Measurements from ENCODE around the gene EIF4A3.

EIF4A3 gene

DNA sequence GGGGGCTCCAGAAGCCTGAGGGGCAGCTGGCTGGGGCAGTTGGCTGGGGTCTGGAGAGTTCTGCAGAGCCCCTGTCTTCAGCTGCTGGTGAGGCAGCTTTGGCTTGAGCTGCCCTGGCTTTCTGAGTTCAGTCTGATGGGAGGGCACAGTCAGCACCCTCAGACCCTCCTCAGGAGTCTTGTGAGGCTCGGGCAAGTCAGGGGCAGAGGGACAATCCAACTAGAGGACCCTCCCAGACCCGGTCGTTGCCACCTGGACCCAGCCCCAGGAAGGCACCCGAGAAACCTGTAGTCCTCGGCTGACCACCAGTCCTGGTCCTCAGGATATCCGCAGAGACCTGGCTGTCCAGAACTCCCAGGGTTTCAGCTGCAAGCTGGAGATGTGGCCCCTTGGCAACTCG lies 24.8 kb upstream of the EIF4A3 start:
- no peaks in the 10 kb centered on the region for H3K9me2 ChIP-seq (ENCODE audit: low read depth, low read length)
- H3K4me3 ChIP-seq (ENCODE audit: low read depth, low read length, poor library complexity, severe bottlenecking): no peak overlapping the region
- no peaks in the 10 kb centered on the region for H3K27me3 ChIP-seq (ENCODE audit: insufficient read depth, low read length)
- H3K9me3 ChIP-seq (ENCODE audit: low read length): no peaks in the 10 kb centered on the region
- H3K27ac ChIP-seq (ENCODE audit: low read depth, low read length, poor library complexity, severe bottlenecking): no peak overlapping the region
- no peaks in the 10 kb centered on the region for H4K20me1 ChIP-seq (ENCODE audit: insufficient read depth, low read length)
- H2AFZ ChIP-seq (ENCODE audit: low read length): no peak overlapping the region
- H3F3A ChIP-seq (ENCODE audit: insufficient read depth, low read length): no peaks in the 10 kb centered on the region
- H3K36me3 ChIP-seq (ENCODE audit: insufficient read depth, low read length): no peaks in the 10 kb centered on the region
- H3K9ac ChIP-seq (ENCODE audit: low read length): no peak overlapping the region
- no peak overlapping the region for H3K4me2 ChIP-seq (ENCODE audit: low read length)
- no peaks in the 10 kb centered on the region for H3K79me2 ChIP-seq (ENCODE audit: insufficient read depth, low read length)
- no peaks in the 10 kb centered on the region for H3K4me1 ChIP-seq (ENCODE audit: insufficient read depth, low read length, severe bottlenecking)
- TF ChIP-seq, protein P1, sequence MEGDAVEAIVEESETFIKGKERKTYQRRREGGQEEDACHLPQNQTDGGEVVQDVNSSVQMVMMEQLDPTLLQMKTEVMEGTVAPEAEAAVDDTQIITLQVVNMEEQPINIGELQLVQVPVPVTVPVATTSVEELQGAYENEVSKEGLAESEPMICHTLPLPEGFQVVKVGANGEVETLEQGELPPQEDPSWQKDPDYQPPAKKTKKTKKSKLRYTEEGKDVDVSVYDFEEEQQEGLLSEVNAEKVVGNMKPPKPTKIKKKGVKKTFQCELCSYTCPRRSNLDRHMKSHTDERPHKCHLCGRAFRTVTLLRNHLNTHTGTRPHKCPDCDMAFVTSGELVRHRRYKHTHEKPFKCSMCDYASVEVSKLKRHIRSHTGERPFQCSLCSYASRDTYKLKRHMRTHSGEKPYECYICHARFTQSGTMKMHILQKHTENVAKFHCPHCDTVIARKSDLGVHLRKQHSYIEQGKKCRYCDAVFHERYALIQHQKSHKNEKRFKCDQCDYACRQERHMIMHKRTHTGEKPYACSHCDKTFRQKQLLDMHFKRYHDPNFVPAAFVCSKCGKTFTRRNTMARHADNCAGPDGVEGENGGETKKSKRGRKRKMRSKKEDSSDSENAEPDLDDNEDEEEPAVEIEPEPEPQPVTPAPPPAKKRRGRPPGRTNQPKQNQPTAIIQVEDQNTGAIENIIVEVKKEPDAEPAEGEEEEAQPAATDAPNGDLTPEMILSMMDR (IDR thresholded peaks at IDR 0.05; ENCODE audit: low read length): no peak
- no peak for TF ChIP-seq EZH2 (IDR thresholded peaks at IDR 0.05; ENCODE audit: borderline replicate concordance, low read length)

DNA sequence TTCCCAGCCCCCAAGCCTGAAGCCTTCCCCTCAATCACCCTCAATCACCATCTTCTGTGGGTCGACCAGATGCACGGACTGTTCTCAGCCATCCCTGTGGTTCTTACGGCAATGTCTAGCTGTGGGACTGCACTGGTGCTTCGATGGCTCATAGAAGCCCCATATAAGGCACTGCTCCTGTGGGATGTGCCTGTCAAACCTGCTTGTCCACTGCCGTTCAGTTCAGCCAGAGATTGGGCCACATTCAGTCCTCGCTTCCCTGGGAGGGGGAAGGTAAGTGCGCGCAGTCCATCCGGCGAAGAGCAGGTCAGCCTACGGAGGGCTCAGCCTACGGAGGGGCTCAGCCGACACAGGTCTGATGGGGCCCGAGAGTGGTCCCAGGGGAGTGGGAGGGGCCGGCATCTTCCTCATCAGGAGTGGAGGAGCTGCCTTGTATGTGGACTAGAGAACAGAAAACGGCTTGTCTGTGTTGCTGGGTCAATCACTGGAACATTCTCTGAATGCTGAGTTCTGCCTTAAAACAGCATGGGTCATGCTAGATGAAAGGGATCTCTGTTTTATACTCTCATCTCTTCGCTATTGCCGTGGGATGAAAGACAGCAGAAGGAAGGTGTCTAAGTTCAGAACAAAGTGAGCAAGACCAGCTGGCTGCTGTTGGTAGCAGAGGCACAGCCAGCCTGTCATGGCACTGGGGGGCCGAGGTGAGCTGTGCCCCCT lies 23.0 kb upstream of the EIF4A3 start, which contains the start of gene CARD14:
CARD14 (plus strand) TSS at position 247 of the 717 bp plus-strand sequence. CDS start 11,409 bp downstream, outside the sequence.
- Histone ChIP-seq H3K4me2 (ENCODE audit: low read length) (no peak within 1 kb of the TSS), H3K4me1 (ENCODE audit: insufficient read depth, low read length, severe bottlenecking) (no peaks in the 10 kb centered on the region), H3K36me3 (ENCODE audit: insufficient read depth, low read length) (no peaks in the 10 kb centered on the region), H3K9me2 (ENCODE audit: low read depth, low read length) (no peaks in the 10 kb centered on the region), H3K79me2 (ENCODE audit: insufficient read depth, low read length) (no peaks in the 10 kb centered on the region), H3K4me3 (ENCODE audit: low read depth, low read length, poor library complexity, severe bottlenecking) (no peak within 1 kb of the TSS), H3K9ac (ENCODE audit: low read length) (no peak within 1 kb of the TSS), H3K9me3 (ENCODE audit: low read length) (no peaks in the 10 kb centered on the region), H3K27ac (ENCODE audit: low read depth, low read length, poor library complexity, severe bottlenecking) (no peak within 1 kb of the TSS), H3K27me3 (ENCODE audit: insufficient read depth, low read length) (no peaks in the 10 kb centered on the region), H3F3A (ENCODE audit: insufficient read depth, low read length) (no peaks in the 10 kb centered on the region), H4K20me1 (ENCODE audit: insufficient read depth, low read length) (no peaks in the 10 kb centered on the region), H2AFZ (ENCODE audit: low read length) (no peak within 1 kb of the TSS)
- TF ChIP-seq EZH2 (IDR thresholded peaks at IDR 0.05; ENCODE audit: borderline replicate concordance, low read length): no peak
- TF ChIP-seq, protein P1 (IDR thresholded peaks at IDR 0.05; ENCODE audit: low read length): no peak

DNA sequence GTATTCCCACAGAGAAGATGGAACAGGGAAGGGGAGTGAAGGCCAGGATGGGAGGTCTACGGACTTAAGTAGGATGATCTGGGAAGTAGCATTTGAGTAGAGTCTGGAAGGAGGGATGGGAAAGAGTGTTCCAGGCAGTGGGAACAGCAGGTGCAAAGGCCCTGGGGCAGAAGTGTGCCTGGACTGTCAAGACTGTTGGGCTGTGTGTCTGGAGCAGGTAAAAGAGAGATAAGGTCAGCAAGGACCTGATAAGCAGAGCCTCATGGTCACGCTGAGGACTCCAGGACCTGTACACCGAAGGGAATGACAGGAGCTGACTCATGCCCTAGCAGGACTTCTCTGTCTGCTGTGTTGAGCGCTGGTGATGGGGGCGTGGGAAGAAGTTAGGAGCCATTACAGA lies 22.2 kb upstream of the EIF4A3 start:
- H3K4me2 ChIP-seq (ENCODE audit: low read length): no peak overlapping the region
- H3K79me2 ChIP-seq (ENCODE audit: insufficient read depth, low read length): no peaks in the 10 kb centered on the region
- no peaks in the 10 kb centered on the region for H3K9me3 ChIP-seq (ENCODE audit: low read length)
- TF ChIP-seq, protein P1 (IDR thresholded peaks at IDR 0.05; ENCODE audit: low read length): no peak
- TF ChIP-seq EZH2 (IDR thresholded peaks at IDR 0.05; ENCODE audit: borderline replicate concordance, low read length): no peak
- no peak overlapping the region for H3K9ac ChIP-seq (ENCODE audit: low read length)
- H3F3A ChIP-seq (ENCODE audit: insufficient read depth, low read length): no peaks in the 10 kb centered on the region
- H3K9me2 ChIP-seq (ENCODE audit: low read depth, low read length): no peaks in the 10 kb centered on the region
- no peak overlapping the region for H3K27ac ChIP-seq (ENCODE audit: low read depth, low read length, poor library complexity, severe bottlenecking)
- no peaks in the 10 kb centered on the region for H4K20me1 ChIP-seq (ENCODE audit: insufficient read depth, low read length)
- H3K4me3 ChIP-seq (ENCODE audit: low read depth, low read length, poor library complexity, severe bottlenecking): no peak overlapping the region
- no peaks in the 10 kb centered on the region; the same call in 1 of the 2 replicates for H3K27me3 ChIP-seq (ENCODE audit: insufficient read depth, low read length)
- H2AFZ ChIP-seq (ENCODE audit: low read length): no peak overlapping the region
- H3K4me1 ChIP-seq (ENCODE audit: insufficient read depth, low read length, severe bottlenecking): no peaks in the 10 kb centered on the region
- no peaks in the 10 kb centered on the region for H3K36me3 ChIP-seq (ENCODE audit: insufficient read depth, low read length)

Measured in OCI-LY1 (cell line).